OCI-LY7 (cell line): ENCODE results near the gene ERCC6L2. TPM values are rescaled to one million over a fixed set of nuclear protein-coding genes. Genes with fewer than 3 reads are reported as not detected.

Experiments
- BruUV-seq: library from RNA; stranded (reverse); fragments of 400-500 nt; replicated peaks from 2 replicates; lab custom pipeline; 2021; lab: Mats Ljungman, UMichigan
- CTCF ChIA-PET: fragments of 300-600 bp; sonication (Branson Sonifier 250); formaldehyde crosslinking; loops from one replicate; lab custom pipeline; 2022; ENCODE audit warnings: antibody characterized with exemption; ENCODE audit not compliant: unreplicated experiment; lab: Charles Lee
- POLR2A ChIA-PET: fragments of 300-600 bp; sonication (Branson Sonifier 250); formaldehyde crosslinking; loops from one replicate; lab custom pipeline; 2022; ENCODE audit warnings: antibody characterized with exemption; lab: Charles Lee
- DNase-seq: peaks from one replicate; pipeline ENCODE4 v3.0.0-alpha.2; 2015; ENCODE audit warnings: low spot score
- H2AFZ ChIP-seq: fragments of 200-600 bp; sonication (generic), shearing (Covaris generic); 2 replicates; pipeline ENCODE4 v1.6.1; 2014; ENCODE audit warnings: mild to moderate bottlenecking, antibody characterized with exemption, low read length, moderate library complexity
- H3K27ac ChIP-seq: fragments of 200-600 bp; sonication (generic); 2 replicates; pipeline ENCODE4 v1.5.1; 2014; ENCODE audit warnings: mixed run types, low read depth, mild to moderate bottlenecking, moderate library complexity, low read length, inconsistent platforms; ENCODE audit not compliant: poor library complexity, severe bottlenecking
- H3K36me3 ChIP-seq: fragments of 200-600 bp; sonication (generic); 2 replicates; pipeline ENCODE4 v1.6.1; 2014; ENCODE audit warnings: mild to moderate bottlenecking, antibody characterized with exemption, low read length, moderate library complexity, mixed read lengths; ENCODE audit not compliant: insufficient read depth
- H3K4me1 ChIP-seq: fragments of 200-600 bp; sonication (generic); 2 replicates; pipeline ENCODE4 v1.5.1; 2014; ENCODE audit warnings: mild to moderate bottlenecking, low read length; ENCODE audit not compliant: insufficient read depth, poor library complexity, severe bottlenecking
- H3K4me2 ChIP-seq: fragments of 200-600 bp; sonication (generic); 2 replicates; pipeline ENCODE4 v1.6.1; 2014; ENCODE audit warnings: mild to moderate bottlenecking, low read length
- H3K4me3 ChIP-seq: fragments of 200-600 bp; sonication (generic); 2 replicates; pipeline ENCODE4 v1.5.1; 2014; ENCODE audit warnings: mild to moderate bottlenecking, low read depth, low read length; ENCODE audit not compliant: poor library complexity, severe bottlenecking
- H3K79me2 ChIP-seq: fragments of 200-600 bp; sonication (generic); 2 replicates; pipeline ENCODE4 v1.6.1; 2016; ENCODE audit warnings: low read depth, mild to moderate bottlenecking, low read length, moderate library complexity, mixed read lengths; ENCODE audit not compliant: insufficient read depth
- H3K9me2 ChIP-seq: fragments of 200-600 bp; sonication (generic); 2 replicates; pipeline ENCODE4 v1.6.1; 2016; ENCODE audit warnings: mild to moderate bottlenecking, low read length, mixed read lengths; ENCODE audit not compliant: insufficient read depth
- H3K9me3 ChIP-seq: fragments of 200-600 bp; sonication (generic); 2 replicates; pipeline ENCODE4 v1.6.1; 2014; ENCODE audit warnings: mild to moderate bottlenecking, mixed run types, low read length, mixed read lengths
- H4K20me1 ChIP-seq: fragments of 200-600 bp; sonication (generic); 2 replicates; pipeline ENCODE4 v1.6.1; 2014; ENCODE audit warnings: mild to moderate bottlenecking, antibody characterized with exemption, low read length, moderate library complexity, mixed read lengths; ENCODE audit not compliant: insufficient read depth
- CTCF ChIP-seq: fragments of 200-600 bp; sonication (generic); conservative IDR thresholded peaks from 2 replicates; pipeline ENCODE4 v1.5.1; 2014; ENCODE audit warnings: mild to moderate bottlenecking, antibody characterized with exemption, low read length, moderate library complexity, mixed read lengths
- EZH2phosphoT487 ChIP-seq: fragments of 200-600 bp; sonication (generic); IDR thresholded peaks from 2 replicates; pipeline ENCODE4 v1.6.1; 2018; ENCODE audit warnings: low read depth, borderline replicate concordance, mild to moderate bottlenecking, mixed run types, antibody characterized with exemption, low read length, moderate library complexity, mixed read lengths
- intact Hi-C: fragments of 100-400 bp; cut with micrococcal nuclease; formaldehyde crosslinking; loops from one replicate; pipeline ENCODE4 v1.10.0; 2022; ENCODE audit not compliant: unreplicated experiment
- total RNA-seq, 2 experiments: library from RNA; depleted of rRNA in 1 of 2; stranded (reverse); fragments of >200 nt in 1 of 2; shearing (Covaris generic) in 1 of 2; gene quantifications; 2 replicates each; pipeline ENCODE4 v1.2.3, GENCODE V29; 2014 to 2022

ERCC6L2 gene
- total RNA-seq, 2 experiments from 2014 or later: 34.9 to 38.7 TPM

GRCh38 chr9:95830768-95831167 lies 44.7 kb upstream of the ERCC6L2 start:
- TF ChIP-seq EZH2phosphoT487: no peak
- TF ChIP-seq CTCF: no peak
- CTCF ChIA-PET: interaction anchor here (0.6 kb wide), 1 partner anchor 259 kb away, joined by 3 read pairs; no protein-coding TSS in a partner anchor
- no TSS peak for BruUV-seq

GRCh38 chr9:95831810-95832209 lies 43.7 kb upstream of the ERCC6L2 start:
- no peaks in the 10 kb centered on the region for H3K79me2 ChIP-seq
- ChIA-PET CTCF (interaction anchor here (0.5 kb wide), 1 partner anchor 285 kb away, joined by 3 read pairs; no protein-coding TSS in a partner anchor), POLR2A (interaction anchor here (0.6 kb wide), 1 partner anchor 488 kb away, joined by 5 read pairs; no protein-coding TSS in a partner anchor)
- no peak overlapping the region for H2AFZ ChIP-seq
- H3K36me3 ChIP-seq: no peaks in the 10 kb centered on the region
- no peak for DNase-seq
- H3K27ac ChIP-seq: no peak overlapping the region
- intact Hi-C loops: no loop called here
- TF ChIP-seq CTCF: no peak
- TF ChIP-seq EZH2phosphoT487: no peak
- H3K4me3 ChIP-seq: no peak overlapping the region
- BruUV-seq: no TSS peak
- H3K9me2 ChIP-seq: no peaks in the 10 kb centered on the region
- no peaks in the 10 kb centered on the region for H3K4me1 ChIP-seq
- H3K4me2 ChIP-seq: no peak overlapping the region
- H3K9me3 ChIP-seq: no peaks in the 10 kb centered on the region
- no peaks in the 10 kb centered on the region for H4K20me1 ChIP-seq

More at GRCh38 chr9:95830768-95831167, 44.7 kb upstream of the ERCC6L2 start:
- Histone ChIP-seq H3K4me1 (no peaks in the 10 kb centered on the region), H3K9me2 (no peaks in the 10 kb centered on the region), H3K9me3 (no peaks in the 10 kb centered on the region), H3K79me2 (no peaks in the 10 kb centered on the region), H3K36me3 (no peaks in the 10 kb centered on the region), H2AFZ (no peak overlapping the region), H3K4me2 (no peak overlapping the region), H4K20me1 (no peaks in the 10 kb centered on the region), H3K4me3 (no peak overlapping the region), H3K27ac (no peak overlapping the region)
- intact Hi-C loops: no loop called here
- POLR2A ChIA-PET: interaction anchor here (0.8 kb wide), 1 partner anchor 23 kb away, joined by 3 read pairs; no protein-coding TSS in a partner anchor
- DNase-seq: no peak

DNA sequence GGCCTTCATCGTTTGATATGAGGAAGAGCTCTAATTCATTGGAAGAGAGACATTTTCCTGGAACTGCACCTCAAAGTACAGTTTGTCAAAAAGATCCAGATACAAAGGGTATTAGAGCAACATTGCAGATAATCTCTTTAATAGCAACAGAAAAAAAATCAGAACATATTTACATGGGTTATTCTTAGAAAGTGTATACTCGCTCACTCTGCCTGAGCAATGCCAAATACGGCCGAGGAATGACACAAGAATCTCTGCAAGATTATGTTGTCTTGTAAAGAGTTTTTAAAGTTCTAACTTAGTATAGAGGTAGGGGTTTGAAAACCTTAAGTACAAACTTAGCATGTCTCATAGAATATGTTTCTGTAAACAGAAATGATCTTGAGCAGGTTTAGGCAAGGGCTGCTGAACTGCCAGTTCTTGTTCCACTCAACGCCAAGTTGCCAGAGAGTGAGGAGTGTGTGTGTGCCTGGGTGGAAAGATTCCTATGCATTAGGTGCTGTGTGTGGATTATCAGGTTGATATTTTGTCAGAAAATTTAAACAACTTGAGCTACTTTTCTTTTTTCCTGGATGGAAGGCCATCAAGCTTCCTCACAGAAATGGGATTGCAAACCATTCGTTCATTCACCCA lies 41.8 kb upstream of the ERCC6L2 start:
- no peak for DNase-seq
- TF ChIP-seq EZH2phosphoT487 (no peak), CTCF (no peak)
- CTCF ChIA-PET: no interaction called here

More for the DNA sequence above, 41.8 kb upstream of the ERCC6L2 start:
- no peaks in the 10 kb centered on the region for H4K20me1 ChIP-seq
- H3K27ac ChIP-seq: no peak overlapping the region
- H3K4me2 ChIP-seq: no peak overlapping the region
- H3K4me1 ChIP-seq: no peaks in the 10 kb centered on the region
- POLR2A ChIA-PET: interaction anchor here (0.6 kb wide), 1 partner anchor 141 kb away, joined by 8 read pairs; no protein-coding TSS in a partner anchor
- no TSS peak for BruUV-seq
- H3K36me3 ChIP-seq: no peaks in the 10 kb centered on the region
- H3K9me3 ChIP-seq: no peaks in the 10 kb centered on the region
- no peak overlapping the region for H2AFZ ChIP-seq
- H3K9me2 ChIP-seq: no peaks in the 10 kb centered on the region
- intact Hi-C loops: no loop called here
- no peaks in the 10 kb centered on the region for H3K79me2 ChIP-seq
- no peak overlapping the region for H3K4me3 ChIP-seq
